Endodermal cell (in vitro differentiated cells): ENCODE data around the gene HYAL1. TPM values are rescaled to one million over a fixed set of nuclear protein-coding genes. Genes with fewer than 3 reads are reported as not detected.

Experiments
- DNase-seq: peaks from one replicate; pipeline ENCODE4 v3.0.0-alpha.2; 2017
- H3K27ac ChIP-seq: 2 replicates; pipeline ENCODE4 v1.5.1; 2013; ENCODE audit warnings: mild to moderate bottlenecking, low read depth, low read length, moderate library complexity
- H3K27me3 ChIP-seq: 2 replicates; pipeline ENCODE4 v1.6.1; 2013; ENCODE audit warnings: mild to moderate bottlenecking, low read length, moderate library complexity; ENCODE audit not compliant: insufficient read depth, control insufficient read depth, poor library complexity, severe bottlenecking
- H3K36me3 ChIP-seq: 2 replicates; pipeline ENCODE4 v1.7.0; 2013; ENCODE audit warnings: mild to moderate bottlenecking, low read length, moderate library complexity; ENCODE audit not compliant: control insufficient read depth, insufficient read depth
- H3K4me1 ChIP-seq: one replicate; pipeline ENCODE4 v1.7.0; 2013; ENCODE audit warnings: low read length; ENCODE audit not compliant: control insufficient read depth, insufficient read depth
- H3K4me3 ChIP-seq: 2 replicates; pipeline ENCODE4 v1.5.1; 2013; ENCODE audit warnings: mild to moderate bottlenecking, low read length, moderate library complexity
- H3K9ac ChIP-seq: 2 replicates; pipeline ENCODE4 v1.6.1; 2013; ENCODE audit warnings: mild to moderate bottlenecking, low read length, moderate library complexity; ENCODE audit not compliant: poor library complexity, severe bottlenecking; ENCODE audit errors: extremely low read depth
- H3K9me3 ChIP-seq: 2 replicates; pipeline ENCODE4 v1.6.1; 2013; ENCODE audit warnings: mild to moderate bottlenecking, low read length, moderate library complexity; ENCODE audit not compliant: control insufficient read depth
- H3K27ac Mint-ChIP-seq: 2 replicates; pipeline ENCODE4 v1.8.0; 2020; ENCODE audit warnings: mixed read lengths
- H3K27me3 Mint-ChIP-seq: 2 replicates; pipeline ENCODE4 v1.8.0; 2021; ENCODE audit warnings: mild to moderate bottlenecking, mixed read lengths; ENCODE audit not compliant: insufficient read depth
- H3K36me3 Mint-ChIP-seq: 2 replicates; pipeline ENCODE4 v1.8.0; 2020; ENCODE audit warnings: low read depth, mixed read lengths
- H3K4me1 Mint-ChIP-seq: 2 replicates; pipeline ENCODE4 v1.8.0; 2020; ENCODE audit warnings: mixed read lengths
- H3K4me3 Mint-ChIP-seq: 2 replicates; pipeline ENCODE4 v1.8.0; 2020; ENCODE audit warnings: mild to moderate bottlenecking, moderate library complexity, mixed read lengths
- H3K9me3 Mint-ChIP-seq: 2 replicates; pipeline ENCODE4 v1.8.0; 2020; ENCODE audit warnings: mild to moderate bottlenecking, mixed read lengths
- WGBS, 2 experiments: methylation state at CpG; one replicate each; pipeline versions ENCODE4 v1.1.5 to v1.1.7; 2013; ENCODE audit warnings: missing lambda C conversion rate in 2 of 2, mixed read lengths in 1 of 2; ENCODE audit not compliant: insufficient coverage in 1 of 2, insufficient read length in 1 of 2; 5-methylcytosine and 5-hydroxymethylcytosine counted together
- total RNA-seq, 2 donors: library from RNA; stranded (reverse); fragmentation: NEBNext Ultra II Directional in 1 of 2; extraction: Animal tissue kit (Norgen Biotek cat#: 25700) in 1 of 2; gene quantifications; 2 replicates in 1 of 2; 3 replicates in 1 of 2; pipeline ENCODE4 v1.2.1, GENCODE V29; 2021
- TF ChIP-seq, protein P1 (sequence below): fragments of 200-600 bp; sonication (generic); conservative IDR thresholded peaks from 2 replicates; pipeline ENCODE4 v1.5.0; 2021; ENCODE audit warnings: antibody characterized with exemption, mild to moderate bottlenecking

The HYAL1 gene
- total RNA-seq, 2 donors from 2014 or later = 0.92 to 1.8 TPM

DNA sequence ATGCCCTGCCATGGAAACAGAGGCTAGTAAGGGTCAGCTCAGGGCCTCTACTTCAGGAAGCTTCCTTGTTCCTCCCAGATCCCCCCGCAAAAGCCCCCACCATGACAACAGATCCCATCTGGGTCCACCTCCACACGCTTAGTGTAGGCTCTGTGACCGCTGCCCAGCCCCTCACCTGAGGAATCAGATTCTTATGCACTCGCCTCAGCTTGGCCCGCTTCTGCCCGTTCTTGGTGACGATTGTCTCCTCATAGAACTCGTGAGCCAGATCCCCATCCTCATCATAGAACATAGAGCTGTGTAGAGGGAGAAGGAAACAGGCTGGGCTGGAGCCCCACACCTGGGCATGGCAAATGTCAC lies 22.8 kb upstream of the HYAL1 start:
- Mint-ChIP-seq H3K9me3 (no peaks in the 10 kb centered on the region), H3K36me3 (peaks cover 22% of the 10 kb centered on the region), H3K27ac (no peak overlapping the region), H3K4me1 (peaks cover 20% of the 10 kb centered on the region), H3K4me3 (peak overlapping the region; percentile 77), H3K27me3 (no peaks in the 10 kb centered on the region)
- H3K27me3 ChIP-seq = no peaks in the 10 kb centered on the region
- no peak overlapping the region for H3K4me3 ChIP-seq
- 94 to 100% methylated on average over 6 to 8 of the region's 8 CpGs for WGBS, 2 experiments
- TF ChIP-seq, protein P1, sequence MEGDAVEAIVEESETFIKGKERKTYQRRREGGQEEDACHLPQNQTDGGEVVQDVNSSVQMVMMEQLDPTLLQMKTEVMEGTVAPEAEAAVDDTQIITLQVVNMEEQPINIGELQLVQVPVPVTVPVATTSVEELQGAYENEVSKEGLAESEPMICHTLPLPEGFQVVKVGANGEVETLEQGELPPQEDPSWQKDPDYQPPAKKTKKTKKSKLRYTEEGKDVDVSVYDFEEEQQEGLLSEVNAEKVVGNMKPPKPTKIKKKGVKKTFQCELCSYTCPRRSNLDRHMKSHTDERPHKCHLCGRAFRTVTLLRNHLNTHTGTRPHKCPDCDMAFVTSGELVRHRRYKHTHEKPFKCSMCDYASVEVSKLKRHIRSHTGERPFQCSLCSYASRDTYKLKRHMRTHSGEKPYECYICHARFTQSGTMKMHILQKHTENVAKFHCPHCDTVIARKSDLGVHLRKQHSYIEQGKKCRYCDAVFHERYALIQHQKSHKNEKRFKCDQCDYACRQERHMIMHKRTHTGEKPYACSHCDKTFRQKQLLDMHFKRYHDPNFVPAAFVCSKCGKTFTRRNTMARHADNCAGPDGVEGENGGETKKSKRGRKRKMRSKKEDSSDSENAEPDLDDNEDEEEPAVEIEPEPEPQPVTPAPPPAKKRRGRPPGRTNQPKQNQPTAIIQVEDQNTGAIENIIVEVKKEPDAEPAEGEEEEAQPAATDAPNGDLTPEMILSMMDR = no peak
- DNase-seq = no peak
- no peaks in the 10 kb centered on the region for H3K9me3 ChIP-seq
- H3K36me3 ChIP-seq = peaks cover 51% of the 10 kb centered on the region
- H3K27ac ChIP-seq = no peak overlapping the region
- no peak overlapping the region for H3K9ac ChIP-seq
- H3K4me1 ChIP-seq = peaks cover 16% of the 10 kb centered on the region

DNA sequence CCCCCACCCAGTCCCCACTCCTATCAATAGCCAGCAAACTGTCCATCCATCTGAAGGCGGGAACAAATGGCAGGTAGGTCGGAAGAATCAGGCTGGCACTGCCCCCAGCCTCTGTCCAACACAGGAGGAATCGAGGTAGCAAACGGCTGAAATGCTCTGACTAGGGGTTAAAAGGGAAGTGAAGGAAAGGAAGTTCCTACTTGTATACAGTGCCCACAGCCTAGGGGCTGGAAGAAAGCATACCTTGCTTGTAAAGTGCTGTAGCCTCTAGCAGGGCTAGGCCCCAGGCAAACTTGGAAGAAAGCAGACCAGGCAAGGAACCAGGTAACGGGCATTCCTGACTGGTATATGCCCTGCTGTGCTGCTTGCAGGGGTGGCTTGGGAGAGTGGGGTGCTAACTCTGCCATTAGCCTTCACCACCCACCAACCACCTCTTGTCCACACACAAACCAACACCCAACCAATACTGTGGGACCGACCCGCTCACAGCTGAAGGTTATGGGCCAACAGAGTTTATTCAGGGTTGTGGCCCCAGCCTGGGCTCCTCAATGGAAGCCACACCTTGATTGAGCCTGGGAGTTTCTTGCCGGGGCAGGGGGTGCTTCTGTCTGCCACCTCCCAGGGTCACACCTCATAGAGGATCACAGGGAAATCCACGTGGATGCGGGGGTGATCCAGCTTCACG lies 22.3 kb upstream of the HYAL1 start:
- no peaks in the 10 kb centered on the region for H3K27me3 Mint-ChIP-seq
- H3K36me3 ChIP-seq = peaks cover 46% of the 10 kb centered on the region
- no peaks in the 10 kb centered on the region for H3K9me3 ChIP-seq
- peaks cover 17% of the 10 kb centered on the region for H3K36me3 Mint-ChIP-seq
- 92% methylated on average over 9 to 11 of the region's 11 CpGs for WGBS, 2 experiments
- no peak overlapping the region for H3K27ac ChIP-seq
- no peaks in the 10 kb centered on the region for H3K9me3 Mint-ChIP-seq
- DNase-seq = no peak
- H3K27ac Mint-ChIP-seq = no peak overlapping the region
- H3K4me1 ChIP-seq = peaks cover 16% of the 10 kb centered on the region
- no peaks in the 10 kb centered on the region for H3K27me3 ChIP-seq
- TF ChIP-seq, protein P1 = no peak
- H3K9ac ChIP-seq = no peak overlapping the region
- peaks cover 20% of the 10 kb centered on the region for H3K4me1 Mint-ChIP-seq
- no peak overlapping the region for H3K4me3 Mint-ChIP-seq
- H3K4me3 ChIP-seq = no peak overlapping the region

DNA sequence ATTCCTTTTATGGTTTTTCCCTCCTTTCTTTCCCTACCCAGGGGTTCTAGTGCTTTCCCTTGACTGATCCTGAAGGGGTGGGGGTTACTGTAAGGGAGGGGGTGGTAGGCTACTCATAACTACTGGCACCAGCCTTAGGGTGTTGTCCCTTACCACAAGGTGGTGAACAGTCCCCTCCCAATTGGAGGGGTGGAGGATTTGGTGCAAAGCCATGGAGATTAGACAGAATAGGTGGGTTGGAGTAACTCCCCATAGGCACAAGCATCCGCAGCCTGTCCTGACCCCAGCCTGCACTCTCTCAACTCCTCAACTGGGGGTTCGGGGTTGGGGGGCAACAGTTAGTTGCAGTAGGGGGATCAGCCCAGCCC lies 21.7 kb upstream of the HYAL1 start:
- peak overlapping the region; percentile 48 for H3K27ac Mint-ChIP-seq
- Histone ChIP-seq H3K4me3 (no peak overlapping the region), H3K27ac (no peak overlapping the region), H3K9me3 (no peaks in the 10 kb centered on the region), H3K36me3 (peaks cover 42% of the 10 kb centered on the region), H3K9ac (no peak overlapping the region), H3K4me1 (peaks cover 21% of the 10 kb centered on the region), H3K27me3 (no peaks in the 10 kb centered on the region)
- H3K9me3 Mint-ChIP-seq = no peaks in the 10 kb centered on the region
- H3K4me1 Mint-ChIP-seq = peaks cover 24% of the 10 kb centered on the region
- no peak for DNase-seq
- 80 to 92% methylated on average over 1 to 2 of the region's 2 CpGs for WGBS, 2 experiments
- TF ChIP-seq, protein P1 = no peak
- no peak overlapping the region for H3K4me3 Mint-ChIP-seq
- H3K27me3 Mint-ChIP-seq = no peaks in the 10 kb centered on the region
- H3K36me3 Mint-ChIP-seq = peaks cover 13% of the 10 kb centered on the region
